T-helper 1 cell treated with Interleukin-12 subunit alpha and Interleukin-12 subunit beta and Interleukin-4 antibody, amounts not matched to agents 30 μg/mL and 1 μg/mL, for 36 hours (primary cell): ENCODE data around the gene PLD1.
"Not testable (repeated sequence)": the region's sequence is repeated elsewhere in the genome, so short reads cannot be mapped to it uniquely, and the experiment has no call there.

Experiments
- H3K27ac Mint-ChIP-seq: one replicate; pipeline ENCODE4 v1.8.0; 2021; ENCODE audit warnings: mild to moderate bottlenecking, mixed read lengths
- H3K27me3 Mint-ChIP-seq: one replicate; pipeline ENCODE4 v1.8.0; 2021; ENCODE audit warnings: low read depth, mixed read lengths
- H3K36me3 Mint-ChIP-seq: one replicate; pipeline ENCODE4 v1.8.0; 2021; ENCODE audit warnings: low read depth, mixed read lengths
- H3K4me1 Mint-ChIP-seq: one replicate; pipeline ENCODE4 v1.8.0; 2021; ENCODE audit warnings: low read depth, mixed read lengths
- H3K4me3 Mint-ChIP-seq: one replicate; pipeline ENCODE4 v1.8.0; 2021; ENCODE audit warnings: mild to moderate bottlenecking, moderate library complexity, mixed read lengths
- H3K9me3 Mint-ChIP-seq: one replicate; pipeline ENCODE4 v1.8.0; 2021; ENCODE audit warnings: mixed read lengths

The PLD1 gene

DNA sequence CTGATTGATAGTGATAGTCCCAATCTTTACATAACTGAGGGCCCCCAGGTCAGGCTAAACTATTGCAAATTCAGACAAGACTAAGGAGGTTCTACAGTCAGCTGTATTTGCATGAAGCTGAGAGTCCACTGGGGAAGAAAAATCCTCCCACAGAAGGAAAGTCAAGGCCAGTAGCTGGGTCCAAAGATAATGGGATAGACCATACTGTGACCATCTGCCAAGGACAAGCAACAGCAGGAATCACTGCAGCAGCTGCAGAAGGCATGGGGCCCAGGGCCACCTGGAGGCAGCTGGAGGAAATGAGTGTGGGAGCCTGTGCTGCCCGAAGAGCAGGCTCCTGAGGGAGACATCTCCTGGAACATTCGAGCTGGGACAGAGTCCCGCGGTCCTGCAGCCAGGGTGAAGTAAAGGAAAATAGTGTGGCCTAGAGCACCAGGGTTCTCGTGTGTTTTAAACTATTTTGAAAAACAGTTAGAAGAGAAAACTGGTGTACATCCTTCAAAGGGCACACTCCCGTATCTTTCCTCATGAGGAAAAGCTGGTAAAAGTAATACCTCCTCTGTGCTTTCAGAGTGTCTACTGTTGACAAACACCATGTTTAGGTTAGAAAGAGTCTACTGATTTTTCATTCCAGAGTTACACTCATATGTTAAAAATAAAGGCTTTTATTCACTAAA lies 19.7 kb upstream of the PLD1 start:
- H3K4me1 Mint-ChIP-seq, result peaks cover 3% of the 10 kb centered on the region
- peaks cover 36% of the 10 kb centered on the region for H3K27me3 Mint-ChIP-seq
- no peak overlapping the region for H3K27ac Mint-ChIP-seq
- no peak overlapping the region for H3K4me3 Mint-ChIP-seq
- H3K9me3 Mint-ChIP-seq, result no peaks in the 10 kb centered on the region
- no peaks in the 10 kb centered on the region for H3K36me3 Mint-ChIP-seq

DNA sequence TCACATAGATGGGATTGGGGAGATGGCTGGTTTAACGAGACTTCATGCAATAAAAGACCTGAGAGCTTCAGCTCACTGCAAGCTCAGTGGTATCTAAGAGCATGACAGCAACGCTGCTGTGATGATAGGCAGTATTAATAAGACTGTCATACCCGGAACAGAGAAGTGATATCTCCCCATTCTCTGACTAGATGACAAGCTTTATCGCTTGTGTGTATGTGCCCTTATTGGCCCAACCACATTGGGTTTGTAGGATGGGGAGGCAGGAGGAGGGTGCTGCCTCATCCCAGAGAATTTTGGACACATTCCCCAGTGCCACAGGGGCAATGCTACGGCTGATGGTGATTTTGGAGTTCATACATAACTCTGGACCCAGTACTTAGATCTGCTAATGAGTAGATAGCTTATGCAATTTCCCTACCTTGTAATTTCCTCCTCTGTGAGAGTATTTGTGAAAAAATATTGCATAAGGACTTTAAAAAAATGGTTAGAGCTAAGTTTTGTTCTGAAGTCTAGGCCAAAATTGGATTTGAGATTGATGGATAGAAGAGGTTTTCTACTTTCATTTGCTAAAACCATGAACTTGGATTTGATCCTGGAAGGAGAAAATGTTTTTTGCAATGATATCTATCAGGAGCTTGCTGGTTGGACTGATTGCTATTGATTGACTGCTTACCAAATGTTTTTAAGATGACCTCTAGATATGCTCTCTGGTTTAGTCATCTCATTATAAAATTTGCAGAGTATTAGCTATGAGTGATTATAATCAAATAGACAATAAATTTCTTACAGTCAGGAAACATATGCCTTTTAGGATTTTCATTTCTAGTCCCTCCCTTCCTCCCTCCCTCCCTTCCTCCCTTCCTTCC lies 18.9 kb upstream of the PLD1 start:
- Mint-ChIP-seq H3K27me3 (peaks cover 34% of the 10 kb centered on the region), H3K36me3 (no peaks in the 10 kb centered on the region), H3K4me1 (peaks cover 3% of the 10 kb centered on the region), H3K9me3 (no peaks in the 10 kb centered on the region), H3K4me3 (no peak overlapping the region), H3K27ac (no peak overlapping the region)

GRCh38 chr3:171827836-171828458 lies 17.7 kb upstream of the PLD1 start:
- peaks cover 33% of the 10 kb centered on the region for H3K27me3 Mint-ChIP-seq
- H3K36me3 Mint-ChIP-seq, result no peaks in the 10 kb centered on the region
- H3K4me3 Mint-ChIP-seq, result no peak overlapping the region
- peaks cover 3% of the 10 kb centered on the region for H3K4me1 Mint-ChIP-seq
- no peaks in the 10 kb centered on the region for H3K9me3 Mint-ChIP-seq
- no peak overlapping the region for H3K27ac Mint-ChIP-seq

GRCh38 chr3:171827385-171827784 lies 17.1 kb upstream of the PLD1 start:
- H3K27me3 Mint-ChIP-seq, result peaks cover 30% of the 10 kb centered on the region
- no peak overlapping the region for H3K4me3 Mint-ChIP-seq
- no peak overlapping the region for H3K27ac Mint-ChIP-seq
- H3K4me1 Mint-ChIP-seq, result peaks cover 3% of the 10 kb centered on the region
- H3K9me3 Mint-ChIP-seq, result no peaks in the 10 kb centered on the region
- H3K36me3 Mint-ChIP-seq, result no peaks in the 10 kb centered on the region

DNA sequence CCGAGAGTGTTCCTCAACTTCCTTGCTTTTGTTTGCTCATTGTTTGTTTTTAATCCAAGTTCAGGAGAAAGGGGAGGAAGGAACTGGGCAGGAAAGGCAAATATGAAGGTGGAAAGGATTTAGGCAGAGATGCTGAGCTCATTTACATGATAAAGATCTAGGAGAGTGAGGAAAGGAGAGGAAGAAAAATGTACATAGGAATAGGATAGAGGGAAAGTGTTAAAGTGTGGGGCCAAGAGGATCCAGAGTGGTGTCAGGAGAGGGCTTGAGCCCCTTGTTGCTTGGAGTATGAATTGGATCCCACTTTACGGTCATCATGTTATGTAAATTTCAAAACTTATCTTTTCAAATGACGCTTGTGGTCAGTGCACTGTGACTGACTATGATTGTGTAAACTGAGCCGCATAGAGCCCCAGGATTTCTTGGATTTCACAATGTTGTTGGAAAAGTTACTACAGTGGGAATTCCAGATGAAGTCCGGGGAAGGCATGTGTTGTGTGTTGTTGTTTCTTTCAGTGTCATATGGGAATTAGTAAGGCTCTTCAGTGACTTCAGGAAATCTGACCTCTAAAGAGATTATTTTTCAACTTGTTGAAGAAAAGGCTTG lies 15.0 kb upstream of the PLD1 start:
- H3K27me3 Mint-ChIP-seq, result peaks cover 30% of the 10 kb centered on the region
- no peaks in the 10 kb centered on the region for H3K36me3 Mint-ChIP-seq
- H3K27ac Mint-ChIP-seq, result no peak overlapping the region
- H3K4me3 Mint-ChIP-seq, result no peak overlapping the region
- H3K9me3 Mint-ChIP-seq, result no peaks in the 10 kb centered on the region
- H3K4me1 Mint-ChIP-seq, result peaks cover 9% of the 10 kb centered on the region

GRCh38 chr3:171824824-171825221 lies 14.5 kb upstream of the PLD1 start:
- Mint-ChIP-seq H3K4me3 (no peak overlapping the region), H3K4me1 (peaks cover 9% of the 10 kb centered on the region), H3K27ac (no peak overlapping the region), H3K36me3 (no peaks in the 10 kb centered on the region), H3K27me3 (peaks cover 28% of the 10 kb centered on the region), H3K9me3 (no peaks in the 10 kb centered on the region)

DNA sequence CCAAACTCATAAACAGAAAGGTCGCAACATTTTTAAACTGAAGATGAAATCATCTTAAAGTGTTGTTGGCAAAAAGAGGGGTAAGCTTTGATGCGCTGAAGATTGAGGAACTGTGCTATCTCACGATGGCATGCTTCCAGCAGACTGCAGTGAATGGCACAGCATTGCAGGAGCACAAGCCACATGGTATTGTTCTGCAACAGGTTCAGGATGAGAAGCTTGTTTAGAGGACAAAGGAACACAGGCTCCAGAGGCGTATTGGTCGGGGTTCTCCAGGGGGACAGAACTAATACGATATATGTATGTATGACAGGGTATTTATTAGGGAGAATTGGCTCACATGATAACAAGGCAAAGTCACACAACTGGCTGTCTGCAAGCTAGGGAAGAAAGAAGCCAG lies 13.8 kb upstream of the PLD1 start:
- peaks cover 26% of the 10 kb centered on the region for H3K27me3 Mint-ChIP-seq
- H3K36me3 Mint-ChIP-seq, result no peaks in the 10 kb centered on the region
- no peak overlapping the region for H3K27ac Mint-ChIP-seq
- H3K4me1 Mint-ChIP-seq, result peaks cover 9% of the 10 kb centered on the region
- H3K4me3 Mint-ChIP-seq, result no peak overlapping the region
- no peaks in the 10 kb centered on the region for H3K9me3 Mint-ChIP-seq

DNA sequence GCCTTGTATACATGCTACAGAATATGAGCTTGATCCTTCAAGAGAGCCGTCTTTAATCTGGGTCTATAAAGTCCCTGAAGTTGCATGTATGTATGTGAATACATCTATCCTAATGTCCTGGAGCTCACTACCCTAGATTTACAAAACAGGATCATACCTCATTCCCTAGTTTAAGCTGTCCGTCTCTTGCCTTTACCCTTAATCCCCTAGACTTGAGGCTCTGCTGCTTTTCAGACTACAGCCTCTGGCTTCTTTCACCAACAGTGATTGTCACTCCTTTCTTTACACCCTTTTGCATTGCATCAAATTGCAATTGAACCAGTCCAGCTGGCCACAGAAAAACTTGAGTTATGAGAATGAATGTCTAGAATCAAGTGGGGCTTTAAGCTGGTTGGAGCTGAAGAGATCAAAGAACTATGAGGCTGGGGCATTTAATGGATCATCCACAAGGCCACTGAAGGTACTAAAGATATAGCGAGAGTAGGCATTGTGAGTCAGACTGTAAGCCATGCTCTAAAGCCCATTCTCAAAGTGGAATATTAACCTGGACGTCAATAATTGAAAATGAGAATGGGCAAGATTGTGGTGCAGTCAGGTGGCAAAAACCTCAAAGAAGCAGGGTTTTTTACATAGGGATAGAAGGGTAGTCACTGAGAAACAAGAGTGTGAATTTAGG lies 12.3 kb upstream of the PLD1 start:
- H3K9me3 Mint-ChIP-seq, result no peaks in the 10 kb centered on the region
- H3K36me3 Mint-ChIP-seq, result no peaks in the 10 kb centered on the region
- H3K4me3 Mint-ChIP-seq, result no peak overlapping the region
- peaks cover 18% of the 10 kb centered on the region for H3K27me3 Mint-ChIP-seq
- no peak overlapping the region for H3K27ac Mint-ChIP-seq
- H3K4me1 Mint-ChIP-seq, result peaks cover 6% of the 10 kb centered on the region

GRCh38 chr3:171821778-171822358 lies 11.6 kb upstream of the PLD1 start:
- Mint-ChIP-seq H3K36me3 (no peaks in the 10 kb centered on the region), H3K27ac (no peak overlapping the region), H3K4me1 (peaks cover 6% of the 10 kb centered on the region), H3K9me3 (no peaks in the 10 kb centered on the region), H3K4me3 (no peak overlapping the region), H3K27me3 (peaks cover 13% of the 10 kb centered on the region)

DNA sequence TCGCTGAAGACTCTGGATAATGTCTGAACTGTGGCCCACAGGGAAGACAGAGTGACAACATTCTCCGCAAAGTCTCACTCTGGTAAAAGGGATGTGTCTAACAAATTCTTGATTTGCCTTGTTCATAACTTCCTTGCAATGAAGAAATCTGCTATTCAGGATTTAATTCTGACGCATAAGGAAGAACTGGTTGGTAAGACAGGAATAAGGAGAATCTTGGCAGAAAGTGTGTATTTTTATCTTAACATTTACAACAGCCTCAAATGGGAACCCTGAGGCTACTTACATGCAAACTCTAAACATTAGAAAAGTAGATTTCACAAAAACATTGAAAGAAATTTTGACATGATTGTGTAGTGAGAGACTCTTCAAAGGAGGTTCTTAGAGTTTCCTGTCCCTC lies 10.8 kb upstream of the PLD1 start:
- H3K4me1 Mint-ChIP-seq, result peaks cover 6% of the 10 kb centered on the region
- H3K27ac Mint-ChIP-seq, result no peak overlapping the region
- H3K9me3 Mint-ChIP-seq, result no peaks in the 10 kb centered on the region
- H3K4me3 Mint-ChIP-seq, result no peak overlapping the region
- H3K27me3 Mint-ChIP-seq, result peaks cover 13% of the 10 kb centered on the region
- no peaks in the 10 kb centered on the region for H3K36me3 Mint-ChIP-seq

- Mint-ChIP-seq H3K4me3 (no peak overlapping the region), H3K36me3 (no peaks in the 10 kb centered on the region), H3K27me3 (peaks cover 23% of the 10 kb centered on the region), H3K9me3 (no peaks in the 10 kb centered on the region), H3K27ac (no peak overlapping the region), H3K4me1 (peaks cover 6% of the 10 kb centered on the region)
These were observed 7.0 kb upstream of the PLD1 start for GRCh38 chr3:171817074-171817800.

GRCh38 chr3:171815973-171816595 lies 5.8 kb upstream of the PLD1 start:
- Mint-ChIP-seq H3K27ac (no peak overlapping the region), H3K27me3 (peaks cover 34% of the 10 kb centered on the region), H3K4me1 (no peaks in the 10 kb centered on the region), H3K9me3 (no peaks in the 10 kb centered on the region), H3K36me3 (no peaks in the 10 kb centered on the region), H3K4me3 (no peak overlapping the region)

- not testable (repeated sequence) for H3K4me1 Mint-ChIP-seq, H3K36me3 Mint-ChIP-seq, H3K4me3 Mint-ChIP-seq, H3K27ac Mint-ChIP-seq, H3K9me3 Mint-ChIP-seq
- H3K27me3 Mint-ChIP-seq, result peaks cover 42% of the 10 kb centered on the region
These were observed 4.4 kb upstream of the PLD1 start for GRCh38 chr3:171814662-171815061.
